T47D (cell line): ENCODE measurements around the gene CTCF.

Source experiments
- DNase-seq, 2 experiments: peaks; one replicate each; pipeline versions ENCODE4 v3.0.0 to v3.0.0-alpha.2; 2011 to 2012; ENCODE audit warnings: low read depth in 1 of 2, low spot score in 1 of 2
- JUND ChIP-seq: IDR thresholded peaks from 2 replicates; pipeline ENCODE4 v1.6.1; 2012; ENCODE audit warnings: low read depth
- in situ Hi-C: cut with HindIII; loops from 2 replicates; pipeline ENCODE4 v1.10.0; 2016; ENCODE audit warnings: low sequenced_read_pairs, low pct_unique_long_range_greater_than_20kb

Gene CTCF

GRCh38 chr16:67656344-67657016 is 94.2 kb downstream of the CTCF start:
- no peak for DNase-seq
- in situ Hi-C loops, result no loop called here
- no peak for TF ChIP-seq JUND

- no peak for TF ChIP-seq JUND
- DNase-seq, result no peak
- in situ Hi-C loops, result no loop called here
These were observed 94.8 kb downstream of the CTCF start for GRCh38 chr16:67657017-67657608.

- DNase-seq, result no peak
- no peak for TF ChIP-seq JUND
- in situ Hi-C loops, result no loop called here
These were observed 95.6 kb downstream of the CTCF start for GRCh38 chr16:67657751-67658518.

- no peak for DNase-seq
- in situ Hi-C loops, result no loop called here
- TF ChIP-seq JUND, result no peak
These were observed 96.7 kb downstream of the CTCF start for GRCh38 chr16:67658849-67659674.

- DNase-seq, result peak; percentile 96 to 99
- TF ChIP-seq JUND, result no peak
- in situ Hi-C loops, result no loop called here
These were observed 97.6 kb downstream of the CTCF start, which contains the start of gene ACD for GRCh38 chr16:67659675-67660563. Gene ACD, minus strand, starts transcription at chr16:67660260. Its CDS starts 40 bp downstream, at chr16:67660220.

GRCh38 chr16:67660564-67661028 is 98.3 kb downstream of the CTCF start, which contains the start of gene PARD6A:
Gene PARD6A, plus strand, starts transcription at chr16:67660960. Its CDS starts 79 bp downstream, at chr16:67661039.
- in situ Hi-C loops, result no loop called here

DNA sequence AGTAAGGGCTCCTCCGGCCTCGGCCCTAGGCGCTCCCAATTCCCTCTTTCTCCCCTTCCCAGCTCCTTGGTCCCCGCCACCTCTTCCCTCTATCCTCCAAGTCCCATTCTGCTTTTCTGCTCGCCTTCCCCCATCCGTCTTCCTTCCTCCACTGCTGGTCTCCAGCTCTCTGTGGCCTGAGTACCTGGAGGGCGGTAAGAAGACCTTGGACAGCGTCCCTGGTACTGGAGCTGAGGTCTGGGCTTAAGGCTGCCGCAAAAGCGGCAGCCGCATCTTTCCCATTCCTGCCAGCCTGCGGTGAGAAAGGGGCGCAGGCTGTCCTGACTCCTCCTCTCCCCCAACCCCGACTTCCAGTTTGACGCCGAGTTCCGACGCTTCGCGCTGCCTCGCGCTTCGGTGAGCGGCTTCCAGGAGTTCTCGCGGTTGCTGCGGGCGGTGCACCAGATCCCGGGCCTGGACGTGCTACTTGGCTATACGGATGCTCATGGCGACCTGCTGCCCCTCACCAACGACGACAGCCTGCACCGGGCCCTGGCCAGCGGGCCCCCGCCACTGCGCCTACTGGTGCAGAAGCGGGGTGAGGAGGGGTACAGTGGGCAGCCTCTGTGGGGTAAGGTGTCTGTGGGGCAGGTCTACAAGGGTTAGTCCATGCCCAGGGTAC is 98.9 kb downstream of the CTCF start:
- no peak for TF ChIP-seq JUND
- DNase-seq, result peak; percentile 73 to 80
- in situ Hi-C loops, result no loop called here

More at GRCh38 chr16:67660564-67661028, 98.3 kb downstream of the CTCF start, which contains the start of gene PARD6A:
- no peak for TF ChIP-seq JUND
- DNase-seq, result peak; percentile 98 to 100

DNA sequence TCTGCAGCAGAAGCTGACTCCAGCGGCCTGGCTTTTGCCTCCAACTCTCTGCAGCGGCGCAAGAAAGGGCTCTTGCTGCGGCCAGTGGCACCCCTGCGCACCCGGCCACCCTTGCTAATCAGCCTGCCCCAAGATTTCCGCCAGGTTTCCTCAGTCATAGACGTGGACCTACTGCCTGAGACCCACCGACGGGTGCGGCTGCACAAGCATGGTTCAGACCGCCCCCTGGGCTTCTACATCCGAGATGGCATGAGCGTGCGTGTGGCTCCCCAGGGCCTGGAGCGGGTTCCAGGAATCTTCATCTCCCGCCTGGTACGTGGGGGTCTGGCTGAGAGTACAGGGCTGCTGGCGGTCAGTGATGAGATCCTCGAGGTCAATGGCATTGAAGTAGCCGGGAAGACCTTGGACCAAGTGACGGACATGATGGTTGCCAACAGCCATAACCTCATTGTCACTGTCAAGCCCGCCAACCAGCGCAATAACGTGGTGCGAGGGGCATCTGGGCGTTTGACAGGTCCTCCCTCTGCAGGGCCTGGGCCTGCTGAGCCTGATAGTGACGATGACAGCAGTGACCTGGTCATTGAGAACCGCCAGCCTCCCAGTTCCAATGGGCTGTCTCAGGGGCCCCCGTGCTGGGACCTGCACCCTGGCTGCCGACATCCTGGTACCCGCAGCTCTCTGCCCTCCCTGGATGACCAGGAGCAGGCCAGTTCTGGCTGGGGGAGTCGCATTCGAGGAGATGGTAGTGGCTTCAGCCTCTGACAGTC is 99.7 kb downstream of the CTCF start:
- in situ Hi-C loops, result no loop called here
- TF ChIP-seq JUND, result no peak
- no peak for DNase-seq

DNA sequence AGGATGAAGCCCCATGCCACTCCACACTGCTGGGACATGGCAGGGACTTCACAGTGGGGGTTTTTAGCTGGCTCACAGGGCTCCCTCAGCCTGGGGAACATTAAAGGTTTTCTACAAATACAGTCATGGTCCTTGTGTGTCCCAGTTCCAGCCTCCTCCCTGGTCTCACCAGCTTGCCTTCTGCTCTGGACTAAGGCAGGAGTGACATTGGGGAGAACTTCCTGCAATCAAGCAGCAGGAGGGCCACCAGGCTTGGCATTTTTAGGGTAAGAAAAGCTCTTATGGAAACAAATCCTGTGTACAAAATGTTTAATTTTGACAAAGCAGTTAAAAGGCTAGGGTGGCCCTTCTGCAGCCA is 100.3 kb downstream of the CTCF start:
- no peak for DNase-seq
- no peak for TF ChIP-seq JUND
- in situ Hi-C loops, result no loop called here

GRCh38 chr16:67663151-67663876 is 101.0 kb downstream of the CTCF start:
- in situ Hi-C loops, result no loop called here
- no peak for TF ChIP-seq JUND
- DNase-seq, result peak; percentile 29 to 38
